NB4 (cell line): Measurements from ENCODE around the gene EPAS1.

Experiments used
- TF ChIP-seq, protein P1 (sequence below): IDR thresholded peaks from one replicate; pipeline ENCODE4 v1.5.1; 2012; ENCODE audit warnings: low read depth, low read length
- TF ChIP-seq, protein P2 (sequence below): IDR thresholded peaks from 2 replicates; pipeline ENCODE4 v1.6.1; 2011; ENCODE audit warnings: low read depth, low read length

DNA sequence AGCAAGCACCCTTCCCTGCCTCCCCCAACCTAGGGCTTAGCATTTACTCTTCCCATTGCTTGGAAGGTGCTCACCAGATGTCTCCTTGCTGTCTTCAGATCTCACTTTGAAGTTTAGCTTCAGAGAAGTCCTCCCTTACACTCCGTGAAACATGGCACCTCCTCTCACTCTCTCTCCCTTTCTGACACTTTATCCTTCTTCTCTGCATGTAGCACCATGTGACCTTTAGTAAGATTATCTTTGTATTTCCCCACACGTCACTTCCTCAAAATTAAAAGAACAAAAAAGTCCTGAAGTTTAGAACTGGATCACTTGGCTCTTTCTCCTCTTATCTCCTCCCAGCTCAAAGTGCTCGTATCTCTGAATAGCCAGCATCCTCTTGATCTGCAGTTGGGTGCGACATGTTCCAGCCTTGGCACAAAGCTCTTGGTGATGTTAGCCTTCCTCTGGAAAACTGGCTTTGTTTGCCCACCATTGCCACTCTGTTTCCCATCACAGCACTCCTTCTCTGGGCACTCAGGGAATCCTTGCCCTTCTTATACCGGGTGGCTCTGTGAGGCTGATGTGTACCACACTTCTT lies 40.6 kb upstream of the EPAS1 start:
- TF ChIP-seq, protein P1, sequence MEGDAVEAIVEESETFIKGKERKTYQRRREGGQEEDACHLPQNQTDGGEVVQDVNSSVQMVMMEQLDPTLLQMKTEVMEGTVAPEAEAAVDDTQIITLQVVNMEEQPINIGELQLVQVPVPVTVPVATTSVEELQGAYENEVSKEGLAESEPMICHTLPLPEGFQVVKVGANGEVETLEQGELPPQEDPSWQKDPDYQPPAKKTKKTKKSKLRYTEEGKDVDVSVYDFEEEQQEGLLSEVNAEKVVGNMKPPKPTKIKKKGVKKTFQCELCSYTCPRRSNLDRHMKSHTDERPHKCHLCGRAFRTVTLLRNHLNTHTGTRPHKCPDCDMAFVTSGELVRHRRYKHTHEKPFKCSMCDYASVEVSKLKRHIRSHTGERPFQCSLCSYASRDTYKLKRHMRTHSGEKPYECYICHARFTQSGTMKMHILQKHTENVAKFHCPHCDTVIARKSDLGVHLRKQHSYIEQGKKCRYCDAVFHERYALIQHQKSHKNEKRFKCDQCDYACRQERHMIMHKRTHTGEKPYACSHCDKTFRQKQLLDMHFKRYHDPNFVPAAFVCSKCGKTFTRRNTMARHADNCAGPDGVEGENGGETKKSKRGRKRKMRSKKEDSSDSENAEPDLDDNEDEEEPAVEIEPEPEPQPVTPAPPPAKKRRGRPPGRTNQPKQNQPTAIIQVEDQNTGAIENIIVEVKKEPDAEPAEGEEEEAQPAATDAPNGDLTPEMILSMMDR, result no peak
- TF ChIP-seq, protein P2, sequence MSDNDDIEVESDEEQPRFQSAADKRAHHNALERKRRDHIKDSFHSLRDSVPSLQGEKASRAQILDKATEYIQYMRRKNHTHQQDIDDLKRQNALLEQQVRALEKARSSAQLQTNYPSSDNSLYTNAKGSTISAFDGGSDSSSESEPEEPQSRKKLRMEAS, result no peak
